NB4 (cell line): Measurements from ENCODE around the gene TPD52L1.

Experiments used
- POLR2A ChIP-seq: IDR thresholded peaks from 2 replicates; pipeline ENCODE4 v1.6.1; 2011; ENCODE audit warnings: mild to moderate bottlenecking; ENCODE audit not compliant: insufficient read length; ENCODE audit errors: extremely low read depth
- TF ChIP-seq, protein P1 (sequence below): IDR thresholded peaks from one replicate; pipeline ENCODE4 v1.5.1; 2012; ENCODE audit warnings: low read depth, low read length

DNA sequence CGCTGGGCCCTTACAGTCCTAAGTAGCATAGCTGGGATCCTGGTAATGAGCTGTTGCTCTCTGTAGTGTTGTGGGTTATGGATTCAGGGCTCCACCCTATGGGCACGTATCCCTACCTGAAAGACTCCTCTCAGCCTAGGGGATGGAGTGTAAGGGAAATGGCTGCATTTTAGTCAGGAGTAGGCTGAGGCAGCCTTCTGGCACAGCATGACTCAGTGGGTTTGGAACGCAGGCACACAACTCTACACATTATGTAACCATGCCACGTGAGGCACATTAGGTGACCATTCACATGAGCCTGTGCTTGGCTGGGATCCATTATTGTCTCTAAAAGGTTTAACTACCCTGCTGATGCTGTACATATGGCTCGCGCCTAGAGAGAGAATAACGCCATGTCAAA, 120.4 kb downstream of the TPD52L1 start:
- TF ChIP-seq, protein P1, sequence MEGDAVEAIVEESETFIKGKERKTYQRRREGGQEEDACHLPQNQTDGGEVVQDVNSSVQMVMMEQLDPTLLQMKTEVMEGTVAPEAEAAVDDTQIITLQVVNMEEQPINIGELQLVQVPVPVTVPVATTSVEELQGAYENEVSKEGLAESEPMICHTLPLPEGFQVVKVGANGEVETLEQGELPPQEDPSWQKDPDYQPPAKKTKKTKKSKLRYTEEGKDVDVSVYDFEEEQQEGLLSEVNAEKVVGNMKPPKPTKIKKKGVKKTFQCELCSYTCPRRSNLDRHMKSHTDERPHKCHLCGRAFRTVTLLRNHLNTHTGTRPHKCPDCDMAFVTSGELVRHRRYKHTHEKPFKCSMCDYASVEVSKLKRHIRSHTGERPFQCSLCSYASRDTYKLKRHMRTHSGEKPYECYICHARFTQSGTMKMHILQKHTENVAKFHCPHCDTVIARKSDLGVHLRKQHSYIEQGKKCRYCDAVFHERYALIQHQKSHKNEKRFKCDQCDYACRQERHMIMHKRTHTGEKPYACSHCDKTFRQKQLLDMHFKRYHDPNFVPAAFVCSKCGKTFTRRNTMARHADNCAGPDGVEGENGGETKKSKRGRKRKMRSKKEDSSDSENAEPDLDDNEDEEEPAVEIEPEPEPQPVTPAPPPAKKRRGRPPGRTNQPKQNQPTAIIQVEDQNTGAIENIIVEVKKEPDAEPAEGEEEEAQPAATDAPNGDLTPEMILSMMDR = no peak
- TF ChIP-seq POLR2A = no peak
